Stimulated activated CD4-positive, alpha-beta T cell treated with anti-CD3 and anti-CD28 coated beads, Interleukin-15, amount 100 ng/mL, for 1 hour (primary cell): ENCODE data around the gene MRPS24.

Source experiments
- DNase-seq, 2 donors: peaks; one replicate each; pipeline ENCODE4 v3.0.0-alpha.2; 2020; ENCODE audit warnings: low read depth in 1 of 2, low spot score in 1 of 2

Gene MRPS24

GRCh38 chr7:43877968-43878864, 8.9 kb upstream of the MRPS24 start:
- no peak for DNase-seq

- DNase-seq = no peak
Measured at GRCh38 chr7:43876976-43877745, 7.8 kb upstream of the MRPS24 start.

GRCh38 chr7:43876241-43876640, 6.9 kb upstream of the MRPS24 start:
- DNase-seq = no peak

GRCh38 chr7:43873300-43873699, 4.0 kb upstream of the MRPS24 start:
- no peak for DNase-seq

- DNase-seq = no peak
Measured at GRCh38 chr7:43872406-43873110, 3.2 kb upstream of the MRPS24 start.

GRCh38 chr7:43871064-43871463, 1.7 kb upstream of the MRPS24 start:
- no peak for DNase-seq

GRCh38 chr7:43870316-43870715, 999 bp upstream of the MRPS24 start:
- DNase-seq = no peak

- no peak for DNase-seq
Measured at GRCh38 chr7:43869867-43870240, 537 bp upstream of the MRPS24 start.

- DNase-seq = no peak
Measured at GRCh38 chr7:43868681-43869005, 674 bp downstream of the MRPS24 start.

GRCh38 chr7:43868181-43868580, 1.1 kb downstream of the MRPS24 start:
- DNase-seq = no peak

- DNase-seq = no peak
Measured at GRCh38 chr7:43865277-43865676, 4.0 kb downstream of the MRPS24 start.

- DNase-seq = no peak
Measured at GRCh38 chr7:43864126-43864525, 5.2 kb downstream of the MRPS24 start.

GRCh38 chr7:43856996-43857395, 12.3 kb downstream of the MRPS24 start:
- no peak for DNase-seq

GRCh38 chr7:43856316-43856715, 13.0 kb downstream of the MRPS24 start:
- DNase-seq = no peak

GRCh38 chr7:43855176-43855575, 14.1 kb downstream of the MRPS24 start:
- no peak for DNase-seq

GRCh38 chr7:43851805-43852204, 17.5 kb downstream of the MRPS24 start:
- DNase-seq = no peak

- no peak for DNase-seq
Measured at GRCh38 chr7:43850348-43851116, 18.8 kb downstream of the MRPS24 start.

GRCh38 chr7:43849047-43849446, 20.3 kb downstream of the MRPS24 start:
- no peak for DNase-seq

GRCh38 chr7:43847496-43847895, 21.8 kb downstream of the MRPS24 start:
- DNase-seq = no peak

- no peak for DNase-seq
Measured at GRCh38 chr7:43844662-43845061, 24.7 kb downstream of the MRPS24 start.

GRCh38 chr7:43844257-43844656, 25.1 kb downstream of the MRPS24 start:
- DNase-seq = no peak
